ENCODE measurements around the gene HOXC9. TPM values are rescaled to one million over a fixed set of nuclear protein-coding genes. Genes with fewer than 3 reads are reported as not detected.

HOXC9 gene
- total and polyA plus RNA-seq, 9 of the 15 experiments (the other 6 are each of a cell fraction or from before 2014, with no cell fraction given): 1.1 to 10.5 (median 9.3) TPM

DNA sequence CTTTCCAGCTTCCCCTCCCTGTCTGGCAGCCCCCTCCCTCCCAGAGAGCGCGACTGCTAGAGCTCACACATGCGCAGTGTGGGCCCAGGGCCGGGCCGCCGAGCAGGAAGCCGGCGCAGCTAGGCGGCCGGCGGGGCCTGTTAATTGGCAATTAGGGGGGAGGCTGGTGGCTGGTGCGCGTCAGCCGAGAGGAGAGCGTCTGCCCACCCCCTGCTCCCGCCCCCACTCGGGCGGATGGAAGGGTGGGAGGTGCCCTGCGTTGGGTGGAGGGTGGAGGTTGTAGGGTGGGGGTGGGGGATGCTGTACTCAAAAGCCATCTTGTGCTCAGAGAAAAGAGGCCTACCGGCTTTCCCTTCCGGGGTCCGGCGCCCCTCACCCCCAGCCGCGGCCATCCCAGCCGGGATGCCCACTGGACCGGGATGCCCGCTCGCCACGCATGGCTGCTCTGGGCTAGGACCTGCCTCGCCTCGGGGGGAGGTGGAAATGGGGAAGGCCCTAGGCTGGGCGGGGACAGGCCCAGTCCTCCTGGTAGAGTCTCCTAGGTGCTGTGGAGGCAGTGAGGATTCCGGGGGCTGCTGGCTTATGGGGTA is 18.0 kb downstream of the HOXC9 start (continued):
- TF ChIP-seq RBM34 (IDR thresholded peaks at IDR 0.05; ENCODE audit: borderline replicate concordance, insufficient read depth, low read length): no peak
- peak; percentile 13; the same call in 1 of the 2 replicates for TF ChIP-seq ZBTB17 (CRISPR knock-in tag; IDR thresholded peaks at IDR 0.05)
- TF ChIP-seq MNT (conservative IDR thresholded peaks at IDR 0.05): no peak
- no peak for TF ChIP-seq PTRF (tag; IDR thresholded peaks at IDR 0.05)
- no peak for TF ChIP-seq CBFA2T2 (conservative IDR thresholded peaks at IDR 0.05)
- TF ChIP-seq HMBOX1 (IDR thresholded peaks at IDR 0.05): no peak
- no peak for TF ChIP-seq HMG20B (CRISPR knock-in tag; IDR thresholded peaks at IDR 0.05)
- TF ChIP-seq, protein P1, sequence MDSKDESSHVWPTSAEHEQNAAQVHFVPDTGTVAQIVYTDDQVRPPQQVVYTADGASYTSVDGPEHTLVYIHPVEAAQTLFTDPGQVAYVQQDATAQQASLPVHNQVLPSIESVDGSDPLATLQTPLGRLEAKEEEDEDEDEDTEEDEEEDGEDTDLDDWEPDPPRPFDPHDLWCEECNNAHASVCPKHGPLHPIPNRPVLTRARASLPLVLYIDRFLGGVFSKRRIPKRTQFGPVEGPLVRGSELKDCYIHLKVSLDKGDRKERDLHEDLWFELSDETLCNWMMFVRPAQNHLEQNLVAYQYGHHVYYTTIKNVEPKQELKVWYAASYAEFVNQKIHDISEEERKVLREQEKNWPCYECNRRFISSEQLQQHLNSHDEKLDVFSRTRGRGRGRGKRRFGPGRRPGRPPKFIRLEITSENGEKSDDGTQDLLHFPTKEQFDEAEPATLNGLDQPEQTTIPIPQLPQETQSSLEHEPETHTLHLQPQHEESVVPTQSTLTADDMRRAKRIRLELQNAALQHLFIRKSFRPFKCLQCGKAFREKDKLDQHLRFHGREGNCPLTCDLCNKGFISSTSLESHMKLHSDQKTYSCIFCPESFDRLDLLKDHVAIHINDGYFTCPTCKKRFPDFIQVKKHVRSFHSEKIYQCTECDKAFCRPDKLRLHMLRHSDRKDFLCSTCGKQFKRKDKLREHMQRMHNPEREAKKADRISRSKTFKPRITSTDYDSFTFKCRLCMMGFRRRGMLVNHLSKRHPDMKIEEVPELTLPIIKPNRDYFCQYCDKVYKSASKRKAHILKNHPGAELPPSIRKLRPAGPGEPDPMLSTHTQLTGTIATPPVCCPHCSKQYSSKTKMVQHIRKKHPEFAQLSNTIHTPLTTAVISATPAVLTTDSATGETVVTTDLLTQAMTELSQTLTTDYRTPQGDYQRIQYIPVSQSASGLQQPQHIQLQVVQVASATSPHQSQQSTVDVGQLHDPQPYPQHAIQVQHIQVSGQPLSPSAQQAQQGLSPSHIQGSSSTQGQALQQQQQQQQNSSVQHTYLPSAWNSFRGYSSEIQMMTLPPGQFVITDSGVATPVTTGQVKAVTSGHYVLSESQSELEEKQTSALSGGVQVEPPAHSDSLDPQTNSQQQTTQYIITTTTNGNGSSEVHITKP (IDR thresholded peaks at IDR 0.05; ENCODE audit: partially characterized antibody): no peak
- peak; percentile 40 for TF ChIP-seq BRD9 (IDR thresholded peaks at IDR 0.05; ENCODE audit: low read depth, partially characterized antibody)
- no peak for TF ChIP-seq TSHZ1 (CRISPR knock-in tag; IDR thresholded peaks at IDR 0.05)
- no peak for TF ChIP-seq ARID3A (IDR thresholded peaks at IDR 0.05; ENCODE audit: borderline replicate concordance, low read depth, low read length)
- no peak for TF ChIP-seq EP300 (IDR thresholded peaks at IDR 0.05; ENCODE audit: low read length)
